Thyroid gland (tissue), 4 donors: ENCODE measurements around the gene ELL.

Experiments used
- POLR2A ChIP-seq, 2 donors: fragments of 450-650 bp; IDR thresholded peaks; one replicate each; pipeline ENCODE4 v1.6.1; 2017; ENCODE audit warnings: antibody characterized with exemption in 2 of 2, mild to moderate bottlenecking in 2 of 2, moderate library complexity in 1 of 2
- TF ChIP-seq, protein P1 (sequence below), 6 experiments: fragments of 200-600 bp in 3 of 6; fragments of 450-650 bp in 3 of 6; sonication (generic) in 3 of 6; IDR thresholded peaks; one replicate each; pipeline ENCODE4 v1.5.1; 2016 to 2019; ENCODE audit warnings: antibody characterized with exemption in 6 of 6, mild to moderate bottlenecking in 2 of 6, inconsistent platforms in 1 of 6, moderate library complexity in 1 of 6

DNA sequence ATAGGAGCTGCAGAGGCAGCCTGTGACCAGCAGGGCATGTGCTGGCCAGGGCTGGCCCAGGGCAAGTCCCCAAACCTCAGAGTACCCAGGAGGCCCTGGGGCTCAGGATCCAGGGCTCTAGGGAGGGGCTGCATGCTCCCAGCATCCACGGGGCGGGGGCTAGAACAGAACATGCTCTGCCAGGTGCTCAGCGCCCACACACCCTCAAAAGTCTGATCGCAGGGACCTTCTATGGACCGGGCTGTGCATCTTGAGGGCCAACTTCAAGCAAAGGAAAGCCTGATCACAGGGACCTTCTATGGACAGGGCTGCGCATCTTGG, 33.5 kb downstream of the ELL start:
- TF ChIP-seq, protein P1, sequence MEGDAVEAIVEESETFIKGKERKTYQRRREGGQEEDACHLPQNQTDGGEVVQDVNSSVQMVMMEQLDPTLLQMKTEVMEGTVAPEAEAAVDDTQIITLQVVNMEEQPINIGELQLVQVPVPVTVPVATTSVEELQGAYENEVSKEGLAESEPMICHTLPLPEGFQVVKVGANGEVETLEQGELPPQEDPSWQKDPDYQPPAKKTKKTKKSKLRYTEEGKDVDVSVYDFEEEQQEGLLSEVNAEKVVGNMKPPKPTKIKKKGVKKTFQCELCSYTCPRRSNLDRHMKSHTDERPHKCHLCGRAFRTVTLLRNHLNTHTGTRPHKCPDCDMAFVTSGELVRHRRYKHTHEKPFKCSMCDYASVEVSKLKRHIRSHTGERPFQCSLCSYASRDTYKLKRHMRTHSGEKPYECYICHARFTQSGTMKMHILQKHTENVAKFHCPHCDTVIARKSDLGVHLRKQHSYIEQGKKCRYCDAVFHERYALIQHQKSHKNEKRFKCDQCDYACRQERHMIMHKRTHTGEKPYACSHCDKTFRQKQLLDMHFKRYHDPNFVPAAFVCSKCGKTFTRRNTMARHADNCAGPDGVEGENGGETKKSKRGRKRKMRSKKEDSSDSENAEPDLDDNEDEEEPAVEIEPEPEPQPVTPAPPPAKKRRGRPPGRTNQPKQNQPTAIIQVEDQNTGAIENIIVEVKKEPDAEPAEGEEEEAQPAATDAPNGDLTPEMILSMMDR (IDR thresholded peaks at IDR 0.05) = no peak
- no peak for TF ChIP-seq POLR2A (IDR thresholded peaks at IDR 0.05)
